Stimulated activated CD8-positive, alpha-beta memory T cell treated with anti-CD3 and anti-CD28 coated beads, Interleukin-15, amount 100 ng/mL, for 1 hour (primary cell): ENCODE results near the gene LLGL1.

ENCODE experiments used
- DNase-seq: peaks from one replicate; pipeline ENCODE4 v3.0.0-alpha.2; 2020; ENCODE audit warnings: low read depth

The LLGL1 gene

DNA sequence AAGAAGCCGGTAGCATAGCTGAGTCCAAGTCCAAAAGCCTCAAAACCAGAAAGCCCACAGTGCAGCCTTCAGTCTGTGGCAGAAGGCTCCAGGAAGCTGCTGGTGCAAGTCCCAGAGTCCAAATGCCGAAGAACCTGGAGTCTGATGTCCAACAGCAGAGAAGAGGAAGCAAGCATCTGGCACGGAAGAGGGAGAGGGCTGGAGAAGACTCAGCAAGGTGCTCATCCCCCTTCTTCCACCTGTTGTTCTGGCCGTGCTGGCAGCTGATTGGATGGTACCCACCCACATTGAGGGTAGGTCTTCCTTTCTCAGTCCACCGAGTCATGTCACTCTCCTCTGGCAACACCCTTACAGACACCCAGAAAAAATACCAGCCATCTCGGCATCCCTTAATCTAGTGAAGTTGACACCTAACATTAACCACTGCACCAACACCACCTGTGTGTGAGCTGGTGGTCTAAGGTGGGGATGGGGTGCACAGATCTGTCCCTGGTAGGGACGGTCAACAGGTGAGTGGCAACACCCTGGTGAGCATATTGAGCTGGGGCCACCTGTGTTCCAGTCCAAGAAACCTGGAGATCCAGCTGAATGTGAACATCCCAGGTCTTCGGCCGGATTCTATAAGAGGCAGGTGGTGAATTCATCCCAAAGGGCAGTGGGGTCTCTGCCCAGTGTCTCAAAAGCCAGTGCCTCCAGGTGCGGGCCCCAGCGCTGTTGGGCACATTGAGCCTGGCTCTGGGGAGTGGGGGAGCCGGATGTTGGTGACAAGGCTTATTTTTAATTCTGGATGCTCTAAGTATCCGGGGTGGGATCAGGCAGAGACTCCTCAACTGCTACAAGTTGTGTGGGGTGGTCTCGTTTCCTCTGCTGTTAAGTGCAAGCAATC lies 44.9 kb downstream of the LLGL1 start:
- no peak for DNase-seq

DNA sequence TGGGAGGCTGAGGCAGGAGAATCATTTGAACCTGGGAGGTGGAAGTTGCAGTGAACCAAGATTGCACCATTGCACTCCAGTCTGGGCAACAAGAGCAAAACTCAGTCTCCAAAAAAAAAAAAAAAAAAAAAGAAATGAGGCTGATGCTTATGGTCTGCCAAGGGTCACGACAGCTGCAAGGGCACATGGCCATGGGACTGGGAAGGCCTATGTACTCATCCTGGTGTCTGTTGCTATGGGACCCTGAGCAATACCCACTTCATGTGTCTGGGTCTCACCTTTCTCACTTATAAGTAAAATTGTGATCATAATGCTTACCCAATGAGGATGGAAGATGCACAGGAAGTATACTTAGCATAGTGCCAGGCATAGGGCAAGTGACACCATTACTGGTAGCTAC lies 51.6 kb downstream of the LLGL1 start:
- DNase-seq: no peak

DNA sequence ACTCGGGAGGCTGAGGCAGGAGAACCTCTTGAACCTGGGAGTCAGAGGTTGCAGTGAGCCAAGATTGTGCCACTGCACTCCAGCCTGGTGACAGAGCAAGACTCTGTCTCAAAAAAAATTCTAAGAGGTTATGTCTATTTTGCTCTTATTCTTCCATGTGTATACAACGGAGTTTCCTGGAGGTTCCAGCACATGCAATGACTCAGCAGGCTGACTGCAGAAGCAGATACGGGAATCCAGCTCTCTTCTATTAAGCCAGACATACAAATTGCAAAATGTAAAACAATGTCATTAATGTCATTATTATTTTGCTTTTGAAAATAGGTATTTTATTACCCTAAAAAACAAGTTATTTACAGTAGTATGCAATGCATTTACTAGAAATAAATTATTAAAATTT lies 53.4 kb downstream of the LLGL1 start:
- no peak for DNase-seq

DNA sequence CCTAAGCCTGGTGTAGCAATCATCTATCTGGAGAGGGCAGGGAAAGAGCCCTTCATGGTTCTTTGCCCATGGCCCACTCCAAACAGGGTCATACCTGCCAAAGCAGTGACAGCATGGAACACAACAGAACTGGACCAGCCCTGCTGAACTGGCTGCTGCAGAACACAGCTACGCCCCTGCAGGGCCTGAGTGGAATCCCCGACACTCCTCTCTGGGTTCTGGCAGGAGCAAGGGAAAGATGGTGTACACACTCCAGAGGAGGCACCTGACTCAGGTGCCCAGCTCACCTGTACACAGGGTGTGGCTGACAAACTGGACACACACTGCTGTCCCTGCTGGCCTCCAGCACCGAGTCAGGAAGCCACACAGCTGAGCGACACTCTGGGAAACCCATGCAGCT lies 54.8 kb downstream of the LLGL1 start:
- no peak for DNase-seq

DNA sequence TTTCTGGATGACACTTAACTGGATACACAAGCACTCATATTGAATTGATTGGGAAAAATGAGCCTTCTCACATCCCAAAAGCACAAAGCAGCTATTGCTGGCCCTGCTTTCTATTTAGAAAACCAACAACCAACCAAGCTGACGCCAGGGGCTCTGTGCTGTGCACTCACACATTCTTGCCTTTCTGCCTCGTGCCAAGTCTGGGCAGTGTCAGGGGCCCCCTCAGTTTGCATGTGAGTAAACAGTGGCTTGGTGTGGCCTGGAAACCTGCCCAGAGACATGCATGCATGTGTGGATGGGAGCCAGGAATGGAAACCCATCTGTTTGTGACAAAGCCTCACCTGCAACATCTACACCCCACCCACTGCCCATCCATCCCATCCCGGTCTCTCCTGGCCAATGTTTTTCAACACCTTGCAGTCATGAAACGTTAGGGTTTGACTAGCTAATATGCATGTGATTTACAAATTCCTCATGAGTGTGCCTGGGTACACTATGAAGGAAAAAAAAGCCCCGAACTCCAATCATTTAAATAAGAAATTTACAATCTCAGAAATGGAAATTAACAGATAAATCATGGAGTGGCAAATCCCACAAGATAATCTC lies 55.4 kb downstream of the LLGL1 start:
- DNase-seq: no peak

DNA sequence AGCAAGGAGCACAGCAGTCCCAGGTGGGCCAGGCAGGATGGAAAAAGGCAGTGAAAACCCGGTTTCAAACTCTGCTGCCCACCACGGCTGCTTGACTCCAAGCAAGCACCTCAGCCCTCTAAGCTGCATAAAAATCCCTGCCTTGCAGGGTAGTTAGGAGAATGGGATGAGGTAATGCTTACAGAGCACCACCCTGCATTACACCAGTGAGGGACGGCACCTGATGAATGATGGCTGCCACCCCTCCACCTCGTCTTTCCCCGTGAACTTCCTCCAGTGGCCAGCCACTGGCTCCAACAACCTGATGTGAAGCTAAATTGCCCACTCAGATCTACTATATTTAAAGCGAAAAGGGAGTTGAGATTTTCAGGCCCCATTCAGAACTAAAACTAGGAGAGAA lies 56.4 kb downstream of the LLGL1 start:
- no peak for DNase-seq

DNA sequence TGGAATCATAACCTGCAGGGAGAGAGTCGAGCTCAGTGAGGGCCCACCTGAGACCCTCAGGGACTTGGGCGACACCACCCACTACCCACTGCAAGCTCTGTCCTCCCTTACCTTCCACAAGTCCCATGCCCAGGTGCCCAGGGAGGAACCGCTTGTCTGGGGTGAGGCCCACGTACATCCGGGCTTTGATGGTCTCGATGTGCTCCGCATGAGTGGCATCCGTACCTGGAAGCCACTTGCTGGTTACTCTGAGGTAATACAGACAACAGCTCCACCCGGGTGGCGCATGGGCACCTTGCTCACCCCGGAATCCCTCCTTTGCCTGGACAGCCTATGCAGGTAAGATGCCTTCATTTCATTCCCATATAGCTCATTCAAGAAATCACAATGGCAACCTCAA lies 59.9 kb downstream of the LLGL1 start:
- no peak for DNase-seq

DNA sequence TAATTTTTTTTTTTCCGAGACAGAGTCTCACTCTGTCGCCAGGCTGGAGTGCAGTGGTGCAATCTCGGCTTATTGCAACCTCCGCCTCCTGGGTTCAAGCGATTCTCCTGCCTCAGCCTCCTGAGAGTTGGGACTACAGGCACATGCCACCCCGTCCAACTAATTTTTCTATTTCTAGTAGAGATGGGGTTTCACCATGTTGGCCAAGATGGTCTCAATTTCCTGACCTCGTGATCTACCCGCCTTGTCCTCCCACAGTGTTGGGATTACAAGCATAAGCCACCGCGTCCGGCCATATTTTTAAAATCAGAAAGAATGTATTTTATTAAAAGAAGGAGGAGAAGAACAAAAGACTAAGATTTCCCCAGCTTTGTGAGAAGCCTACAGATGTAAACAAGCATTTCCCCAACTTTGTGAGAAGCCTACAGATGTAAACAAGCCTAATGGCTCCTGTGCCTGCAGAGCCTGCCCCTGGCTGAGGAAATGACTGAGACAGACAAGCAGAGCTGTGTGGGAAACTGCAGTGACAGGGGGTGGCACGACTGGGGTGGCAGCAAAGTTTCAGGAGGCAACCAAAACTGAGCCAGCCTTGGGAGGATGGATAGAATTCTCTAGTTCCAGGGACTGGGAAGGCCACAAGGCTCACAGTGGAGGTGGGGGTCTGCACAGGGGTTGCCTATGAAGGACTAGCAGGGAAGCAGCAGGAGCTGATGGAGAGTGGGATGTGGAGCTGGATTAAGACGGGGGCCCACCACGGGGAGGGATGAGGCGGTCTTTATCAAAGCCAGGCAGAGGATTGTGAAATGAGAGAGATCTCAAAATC lies 66.5 kb downstream of the LLGL1 start:
- DNase-seq: no peak
